MM.1S (cell line): Measurements from ENCODE around the gene GPHN.

Experiments used
- CTCF ChIP-seq: fragments of 300-600 bp; sonication (generic); IDR thresholded peaks from 2 replicates; pipeline ENCODE4 v1.5.1; 2016; ENCODE audit warnings: antibody characterized with exemption, low read length, mixed read lengths
- EZH2 ChIP-seq: fragments of 300-600 bp; sonication (generic); optimal IDR thresholded peaks from 2 replicates; pipeline ENCODE3; 2017; ENCODE audit warnings: low read depth, mild to moderate bottlenecking, antibody characterized with exemption, low read length, mixed read lengths
- EZH2phosphoT487 ChIP-seq: fragments of 300-600 bp; sonication (generic); IDR thresholded peaks from 2 replicates; pipeline ENCODE4 v1.6.1; 2018; ENCODE audit warnings: antibody characterized with exemption, low read length

GRCh38 chr14:66900719-66901118, 392.8 kb downstream of the GPHN start:
- TF ChIP-seq EZH2phosphoT487 (no peak), CTCF (no peak), EZH2 (no peak)
